HepG2 (cell line): ENCODE data around the gene TLE5. TPM values are rescaled to one million over a fixed set of nuclear protein-coding genes. Genes with fewer than 3 reads are reported as not detected.

Source experiments
- ATAC-seq: fragments of 200-7000 bp; cut with Tn5 transposase; 3 replicates; pipeline ENCODE4 v1.9.1; 2020; ENCODE audit warnings: mild to moderate bottlenecking, moderate library complexity
- BruUV-seq: library from RNA; stranded (reverse); fragments of 400-500 nt; replicated peaks from 2 replicates; lab custom pipeline; 2021; lab: Mats Ljungman, UMichigan
- CTCF ChIA-PET: fragments of 300-600 bp; formaldehyde crosslinking; extraction: SDS; loops from one replicate; lab custom pipeline; 2021; ENCODE audit warnings: low total read pairs, inconsistent platforms, low intra/inter-chr PET ratio; lab: Yijun Ruan, JAX
- POLR2A ChIA-PET: fragments of 350-600 bp; sonication (Branson Sonifier 250); formaldehyde crosslinking; loops from one replicate; lab custom pipeline; 2020; ENCODE audit warnings: antibody characterized with exemption, inconsistent platforms; lab: Yijun Ruan, JAX
- DNase-seq: peaks from one replicate; pipeline ENCODE4 v3.0.0-alpha.2; 2015; ENCODE audit warnings: low spot score
- FAIRE-seq: peaks from 3 replicates; lab custom pipeline; 2011; peaks lifted over from hg19 to GRCh38; lab: Jason Lieb, UNC
- H2AFZ ChIP-seq: one replicate; pipeline ENCODE4 v1.6.1; 2011; ENCODE audit warnings: low read length, inconsistent platforms
- H3K27ac ChIP-seq: fragments of 300-600 bp; 3 replicates; pipeline ENCODE4 v1.8.0; 2011; ENCODE audit warnings: mixed run types, mild to moderate bottlenecking, mixed read lengths, low read length, inconsistent platforms; ENCODE audit not compliant: insufficient read depth; ENCODE audit errors: extremely low read length
- H3K27me3 ChIP-seq, 2 experiments: fragments of 200-600 bp in 1 of 2; 2 replicates in 1 of 2; 3 replicates in 1 of 2; pipeline versions ENCODE4 v1.6.0 to v1.8.0; 2011; ENCODE audit warnings: low read length in 2 of 2, mild to moderate bottlenecking in 2 of 2, moderate library complexity in 2 of 2, inconsistent platforms in 1 of 2; ENCODE audit not compliant: insufficient read depth in 2 of 2, control insufficient read depth in 1 of 2
- H3K36me3 ChIP-seq, 2 experiments: fragments of 200-600 bp in 1 of 2; replicated peaks in 1 of 2; 2 replicates in 1 of 2; 3 replicates in 1 of 2; pipeline versions ENCODE4 v1.5.1 to v1.8.0; 2011; ENCODE audit warnings: low read length in 2 of 2, inconsistent platforms in 1 of 2; ENCODE audit not compliant: insufficient read depth in 2 of 2, control insufficient read depth in 1 of 2
- H3K4me1 ChIP-seq: 2 replicates; pipeline ENCODE4 v1.5.1; 2012; ENCODE audit warnings: low read length, inconsistent platforms; ENCODE audit not compliant: insufficient read depth
- H3K4me2 ChIP-seq: 2 replicates; pipeline ENCODE4 v1.6.0; 2011; ENCODE audit warnings: low read depth, low read length, inconsistent platforms
- H3K4me3 ChIP-seq, 3 experiments: fragments of 200-600 bp in 1 of 3; sonication (generic), shearing (Covaris generic) in 1 of 3; replicated peaks in 1 of 3; 2 replicates each; pipeline ENCODE4 v1.5.1; 2011 to 2016; ENCODE audit warnings: low read length in 3 of 3, inconsistent platforms in 2 of 3, low read depth in 2 of 3, mild to moderate bottlenecking in 2 of 3, control low read depth in 1 of 3, mixed read lengths in 1 of 3; ENCODE audit not compliant: insufficient read depth in 1 of 3
- H3K79me2 ChIP-seq: one replicate; pipeline ENCODE4 v1.6.1; 2011; ENCODE audit warnings: low read length, inconsistent platforms; ENCODE audit not compliant: insufficient read depth
- H3K9ac ChIP-seq: 2 replicates; pipeline ENCODE4 v1.6.0; 2011; ENCODE audit warnings: mild to moderate bottlenecking, low read depth, low read length, inconsistent platforms; ENCODE audit not compliant: insufficient read depth
- H3K9me3 ChIP-seq: 2 replicates; pipeline ENCODE4 v1.5.1; 2012; ENCODE audit warnings: mild to moderate bottlenecking, low read length
- H4K20me1 ChIP-seq: 2 replicates; pipeline ENCODE4 v1.6.0; 2011; ENCODE audit warnings: inconsistent platforms, mild to moderate bottlenecking, low read length, moderate library complexity; ENCODE audit not compliant: insufficient read depth
- CENPT ChIP-seq: sonication (generic); formaldehyde crosslinking; IDR thresholded peaks from 2 replicates; pipeline ENCODE4 v1.8.0; 2022; ENCODE audit warnings: low read depth, mild to moderate bottlenecking, moderate library complexity, missing genetic modification reagents
- DRAP1 ChIP-seq: IDR thresholded peaks from 2 replicates; pipeline ENCODE4 v1.6.1; 2016; ENCODE audit warnings: missing genetic modification reagents, missing compliant biosample characterization
- HNF1B ChIP-seq: sonication (generic); formaldehyde crosslinking; IDR thresholded peaks from 2 replicates; pipeline ENCODE4 v1.5.1; 2020; ENCODE audit warnings: mild to moderate bottlenecking, moderate library complexity, missing genetic modification reagents
- JUN ChIP-seq: sonication (generic); formaldehyde crosslinking; IDR thresholded peaks from 2 replicates; pipeline ENCODE4 v1.4.0; 2020; ENCODE audit warnings: mild to moderate bottlenecking, missing genetic modification reagents
- KDM4B ChIP-seq: sonication (generic); formaldehyde crosslinking; IDR thresholded peaks from 2 replicates; pipeline ENCODE4 v1.4.0; 2020; ENCODE audit warnings: missing genetic modification reagents
- KDM6A ChIP-seq: IDR thresholded peaks from 2 replicates; pipeline ENCODE4 v1.6.1; 2016; ENCODE audit warnings: low read depth
- MBD4 ChIP-seq: IDR thresholded peaks from 2 replicates; pipeline ENCODE4 v1.6.1; 2012; ENCODE audit warnings: low read length, inconsistent platforms, borderline replicate concordance
- MEIS1 ChIP-seq: sonication (generic); formaldehyde crosslinking; IDR thresholded peaks from 2 replicates; pipeline ENCODE4 v1.9.0; 2021; ENCODE audit warnings: mild to moderate bottlenecking, missing genetic modification reagents, moderate library complexity, borderline replicate concordance
- MXD3 ChIP-seq: IDR thresholded peaks from 2 replicates; pipeline ENCODE4 v1.6.1; 2016; ENCODE audit warnings: mild to moderate bottlenecking, missing biosample characterization, missing genetic modification reagents
- NFIC ChIP-seq: IDR thresholded peaks from 2 replicates; pipeline ENCODE4 v1.6.1; 2012; ENCODE audit warnings: mild to moderate bottlenecking, low read length, inconsistent platforms
- RARG ChIP-seq: sonication (generic); formaldehyde crosslinking; IDR thresholded peaks from 2 replicates; pipeline ENCODE4 v1.4.0; 2020; ENCODE audit warnings: low read depth, mild to moderate bottlenecking, missing genetic modification reagents
- SSRP1 ChIP-seq: IDR thresholded peaks from 2 replicates; pipeline ENCODE4 v1.6.1; 2016; ENCODE audit warnings: control low read depth
- THYN1 ChIP-seq: sonication (generic); formaldehyde crosslinking; IDR thresholded peaks from 2 replicates; pipeline ENCODE4 v1.8.1; 2023; ENCODE audit warnings: low read depth, mild to moderate bottlenecking, moderate library complexity, missing genetic modification reagents, borderline replicate concordance
- ZBTB34 ChIP-seq: sonication (generic); formaldehyde crosslinking; IDR thresholded peaks from 2 replicates; pipeline ENCODE4 v1.8.0; 2022; ENCODE audit warnings: mild to moderate bottlenecking, missing genetic modification reagents
- ZNF567 ChIP-seq: sonication (generic); formaldehyde crosslinking; IDR thresholded peaks from 2 replicates; pipeline ENCODE4 v1.8.1; 2023; ENCODE audit warnings: mild to moderate bottlenecking, missing genetic modification reagents, borderline replicate concordance
- ZNF607 ChIP-seq: sonication (generic); formaldehyde crosslinking; IDR thresholded peaks from 2 replicates; pipeline ENCODE4 v1.5.1; 2020; ENCODE audit warnings: missing genetic modification reagents, mild to moderate bottlenecking, borderline replicate concordance
- ZNF652 ChIP-seq: IDR thresholded peaks from 2 replicates; pipeline ENCODE4 v1.6.1; 2016; ENCODE audit warnings: low read depth, borderline replicate concordance
- ZNF670 ChIP-seq: sonication (generic); formaldehyde crosslinking; IDR thresholded peaks from 2 replicates; pipeline ENCODE4 v1.8.0; 2022; ENCODE audit warnings: mild to moderate bottlenecking, missing genetic modification reagents, borderline replicate concordance
- ZNF879 ChIP-seq: sonication (generic); formaldehyde crosslinking; IDR thresholded peaks from 2 replicates; pipeline ENCODE4 v1.8.1; 2023; ENCODE audit warnings: missing genetic modification reagents
- ZZZ3 ChIP-seq: sonication (generic); formaldehyde crosslinking; IDR thresholded peaks from 2 replicates; pipeline ENCODE4 v1.4.0; 2020; ENCODE audit warnings: missing genetic modification reagents, mild to moderate bottlenecking, borderline replicate concordance
- in situ Hi-C: cut with HindIII; loops from 2 replicates; pipeline ENCODE4 v1.10.0; 2017; ENCODE audit warnings: low pct_unique_long_range_greater_than_20kb; ENCODE audit not compliant: extremely low pct_ligation_motif_present
- intact Hi-C: fragments of 100-400 bp; cut with micrococcal nuclease; formaldehyde crosslinking; loops from one replicate; pipeline ENCODE4 v1.10.0; 2022; ENCODE audit not compliant: unreplicated experiment
- polyA plus RNA-seq, 8 experiments: library from polyadenylated mRNA; depleted of rRNA in 3 of 8; stranded (reverse) in 7 of 8; unstranded in 1 of 8; fragments of >200 nt; fragmentation: Illumina TruSeq in 4 of 8; extraction: Trizol in 4 of 8; gene quantifications; 2 replicates each; pipeline versions ENCODE4 v1.2.1 to v1.2.3, GENCODE V29; 2011 to 2016; ENCODE audit warnings: low read depth in 4 of 8, missing spikeins in 1 of 8, mixed read lengths in 1 of 8; ENCODE audit not compliant: insufficient read depth in 1 of 8
- total RNA-seq, 5 experiments: library from RNA; depleted of rRNA; stranded (reverse); fragments of >200 nt; fragmentation: Illumina TruSeq; extraction: Trizol; gene quantifications; 2 replicates each; pipeline ENCODE4 v1.2.3, GENCODE V29; 2016; ENCODE audit warnings: low read depth in 1 of 5

Gene TLE5
- total and polyA plus RNA-seq, 2 of the 13 experiments (the other 11 are each of a cell fraction or from before 2014, with no cell fraction given): 62.8 to 189 TPM

GRCh38 chr19:3034656-3035541 lies 27.4 kb downstream of the TLE5 start (continued):
- TF ChIP-seq HNF1B (CRISPR knock-in tag) (0 out of 2 replicates have a peak, but pooled peaks have one; percentile 33), CENPT (CRISPR knock-in tag) (no peak), ZNF652 (CRISPR knock-in tag) (no peak), ZZZ3 (CRISPR knock-in tag) (peak; percentile 31; the same call in 1 of the 2 replicates), KDM4B (CRISPR knock-in tag) (no peak), ZNF567 (CRISPR knock-in tag) (no peak)

- no TSS peak for BruUV-seq
- ATAC-seq (no peak), DNase-seq (no peak), FAIRE-seq (no peak)
- Histone ChIP-seq H3K4me1 (peaks cover 70% of the 10 kb centered on the region), H3K36me3 (no peaks in the 10 kb centered on the region), H3K27me3 (peaks cover 3 to 29% of the 10 kb centered on the region in 2 experiments; a peak in 3 of 5 replicates), H3K79me2 (no peaks in the 10 kb centered on the region), H3K9ac (peak overlapping the region; percentile 74), H2AFZ (no peak overlapping the region), H3K4me3 (peak overlapping the region; percentile 64 to 78 (median 72); a peak in 4 of 6 replicates), H4K20me1 (no peaks in the 10 kb centered on the region), H3K27ac (peak overlapping the region; percentile 66), H3K4me2 (peak overlapping the region; percentile 98), H3K9me3 (no peaks in the 10 kb centered on the region)
- intact Hi-C loops (no loop called here), in situ Hi-C loops (no loop called here)
- CTCF ChIA-PET: no interaction called here
- POLR2A ChIA-PET: interaction anchor here (1.5 to 1.6 kb wide), 2 partner anchors 9 to 74 kb away, joined by 3 read pairs; no protein-coding TSS in a partner anchor
- TF ChIP-seq JUN (CRISPR knock-in tag) (no peak), NFIC (no peak), MXD3 (CRISPR knock-in tag) (no peak), SSRP1 (CRISPR knock-in tag) (no peak), ZNF607 (CRISPR knock-in tag) (no peak), MBD4 (no peak), ZNF670 (CRISPR knock-in tag) (no peak), DRAP1 (0 out of 2 replicates have a peak, but pooled peaks have one; percentile 12), RARG (CRISPR knock-in tag) (no peak), MEIS1 (no peak), ZNF879 (no peak), ZBTB34 (CRISPR knock-in tag) (0 out of 2 replicates have a peak, but pooled peaks have one; percentile 32), THYN1 (CRISPR knock-in tag) (no peak), KDM6A (CRISPR knock-in tag) (0 out of 2 replicates have a peak, but pooled peaks have one; percentile 24)
These were observed 28.0 kb downstream of the TLE5 start for GRCh38 chr19:3034406-3034655.
